NCI-H1105 treated with DMSO at 0.1 percent for 48 hours (cell line): ENCODE results near the gene CAPNS1.
"Not testable (repeated sequence)": the region's sequence is repeated elsewhere in the genome, so short reads cannot be mapped to it uniquely, and the experiment has no call there.

ENCODE experiments used
- DNase-seq: peaks from one replicate; lab custom pipeline; 2025; lab: John Stamatoyannopoulos, UW

The CAPNS1 gene

DNA sequence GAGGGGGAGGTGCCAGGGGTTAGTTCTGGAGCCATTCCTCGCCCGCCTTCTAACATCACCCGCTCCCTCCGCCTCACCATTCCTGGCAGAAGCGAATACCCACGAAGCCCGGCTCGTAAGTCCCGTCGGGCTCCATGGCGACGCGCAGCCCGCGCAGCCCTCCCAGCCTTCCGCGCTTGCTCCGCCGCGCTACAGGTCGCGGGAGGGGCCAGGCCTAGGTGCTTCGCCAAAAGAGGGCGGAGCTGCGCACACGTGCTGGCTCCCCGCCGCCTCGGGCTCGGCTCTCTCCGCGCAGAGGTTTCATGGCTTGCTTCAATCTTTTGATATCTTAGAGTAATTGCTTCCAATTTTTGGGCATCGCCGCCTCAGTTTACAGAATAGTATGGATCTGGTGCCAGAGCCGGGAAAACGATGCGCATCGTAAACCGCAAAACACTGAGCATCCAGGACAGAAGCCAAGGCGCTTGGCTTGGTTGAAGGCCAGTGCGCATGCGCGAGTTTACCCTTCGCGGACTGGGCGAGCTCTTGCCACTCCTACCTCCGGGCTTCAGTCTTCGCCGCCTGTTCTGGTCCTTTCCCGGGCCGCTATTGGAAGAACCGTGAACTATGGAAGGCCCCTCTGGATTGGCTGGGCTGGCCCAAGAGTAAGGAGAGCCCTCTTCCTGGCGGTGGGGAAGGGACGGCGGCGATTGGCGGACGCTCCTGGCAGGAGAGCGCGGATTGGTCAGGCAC, 25.0 kb upstream of the CAPNS1 start, which contains the start of gene POLR2I:
Gene POLR2I, minus strand, starts transcription at position 155 of the 732 bp plus-strand sequence. Its CDS starts 19 bp downstream, at position 136.
- DNase-seq: peak; percentile 99

GRCh38 chr19:36115453-36116343, 24.2 kb upstream of the CAPNS1 start, which contains the start of gene TBCB:
Gene TBCB (plus strand): TSS chr19:36115468. CDS start chr19:36115561, 93 bp downstream.
- no peak for DNase-seq

DNA sequence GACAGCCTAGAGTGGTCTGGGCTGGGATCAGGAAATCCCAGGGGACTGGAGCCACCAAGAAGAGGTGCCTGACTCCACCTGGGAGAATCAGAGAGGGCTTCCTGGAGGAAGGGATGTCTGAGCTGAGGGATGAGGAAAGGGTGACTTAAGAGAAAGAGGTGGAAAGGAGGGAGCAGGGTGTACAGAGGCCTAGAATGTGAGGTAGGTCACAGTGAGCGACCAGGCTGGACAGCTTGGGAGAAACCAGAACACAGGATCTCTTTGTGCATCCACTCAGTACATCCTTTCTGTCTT, 23.6 kb upstream of the CAPNS1 start:
- DNase-seq: no peak

DNA sequence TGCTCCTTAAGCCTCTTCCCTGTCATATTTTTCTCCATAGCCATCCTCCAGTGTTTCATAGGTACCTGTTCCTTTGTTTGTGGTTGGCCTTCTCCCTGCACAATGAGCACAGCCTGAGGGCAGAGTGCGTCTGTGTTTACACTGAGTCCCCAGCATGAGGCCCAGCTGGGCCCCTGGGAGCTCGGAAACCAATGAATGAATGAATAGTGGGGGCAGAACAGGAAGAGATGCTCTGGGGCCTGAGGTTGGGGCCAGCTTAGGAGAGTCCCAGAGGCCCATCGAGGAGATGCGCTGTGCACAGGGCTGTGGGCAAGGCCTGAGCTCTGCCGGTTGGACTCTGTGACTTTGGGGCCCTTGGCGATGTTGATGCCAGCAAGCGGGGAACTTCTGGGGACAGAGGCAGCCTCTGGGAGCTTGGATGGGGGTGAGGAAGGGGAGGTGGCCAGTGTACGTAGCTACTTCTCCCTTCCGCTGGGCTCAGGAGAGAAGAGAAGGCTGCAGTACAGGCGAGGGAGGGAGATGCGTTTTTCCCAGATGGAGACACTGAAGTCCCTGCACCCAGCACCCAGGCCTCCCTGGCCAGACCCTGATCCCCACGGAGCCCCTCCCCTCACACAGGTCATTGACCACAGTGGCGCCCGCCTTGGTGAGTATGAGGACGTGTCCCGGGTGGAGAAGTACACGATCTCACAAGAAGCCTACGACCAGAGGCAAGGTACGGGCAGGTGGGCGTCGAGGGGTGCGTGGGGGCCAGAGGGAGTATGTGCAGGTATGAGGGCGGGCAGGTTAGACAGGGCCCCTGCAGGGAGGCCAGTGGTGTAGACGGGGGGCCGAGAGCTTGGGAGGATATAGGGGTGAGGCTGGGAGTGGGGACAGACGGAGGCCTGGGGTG, 19.5 kb upstream of the CAPNS1 start:
- DNase-seq: no peak

GRCh38 chr19:36120984-36121358, 18.9 kb upstream of the CAPNS1 start:
- DNase-seq: no peak

GRCh38 chr19:36121486-36122124, 18.3 kb upstream of the CAPNS1 start:
- no peak for DNase-seq

- DNase-seq: no peak
Observed at GRCh38 chr19:36125557-36125956, 14.3 kb upstream of the CAPNS1 start.

- no peak for DNase-seq
Observed at GRCh38 chr19:36128392-36128736, 11.5 kb upstream of the CAPNS1 start.

GRCh38 chr19:36131221-36131620, 8.6 kb upstream of the CAPNS1 start:
- not testable (repeated sequence) for DNase-seq

GRCh38 chr19:36134867-36135266, 5.0 kb upstream of the CAPNS1 start:
- DNase-seq: not testable (repeated sequence)

GRCh38 chr19:36136964-36137686, 2.7 kb upstream of the CAPNS1 start:
- DNase-seq: peak; percentile 5

DNA sequence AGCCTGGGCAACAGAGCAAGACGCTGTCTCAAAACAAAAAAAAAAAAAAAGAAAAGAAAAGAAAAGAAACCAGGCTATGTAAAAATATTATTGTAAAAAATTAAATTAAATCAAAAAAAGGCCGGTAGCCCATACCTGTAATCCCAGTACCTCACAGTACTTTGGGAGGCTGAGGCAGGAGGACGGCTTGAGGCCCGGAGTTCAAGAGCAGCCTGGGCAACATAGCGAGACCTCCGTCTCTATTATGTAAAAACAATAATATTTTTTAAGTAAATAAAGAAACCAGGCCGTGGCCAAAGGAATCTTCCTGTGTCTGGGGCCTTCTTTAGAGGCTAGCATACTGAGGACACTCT, 770 bp upstream of the CAPNS1 start:
- DNase-seq: no peak

DNA sequence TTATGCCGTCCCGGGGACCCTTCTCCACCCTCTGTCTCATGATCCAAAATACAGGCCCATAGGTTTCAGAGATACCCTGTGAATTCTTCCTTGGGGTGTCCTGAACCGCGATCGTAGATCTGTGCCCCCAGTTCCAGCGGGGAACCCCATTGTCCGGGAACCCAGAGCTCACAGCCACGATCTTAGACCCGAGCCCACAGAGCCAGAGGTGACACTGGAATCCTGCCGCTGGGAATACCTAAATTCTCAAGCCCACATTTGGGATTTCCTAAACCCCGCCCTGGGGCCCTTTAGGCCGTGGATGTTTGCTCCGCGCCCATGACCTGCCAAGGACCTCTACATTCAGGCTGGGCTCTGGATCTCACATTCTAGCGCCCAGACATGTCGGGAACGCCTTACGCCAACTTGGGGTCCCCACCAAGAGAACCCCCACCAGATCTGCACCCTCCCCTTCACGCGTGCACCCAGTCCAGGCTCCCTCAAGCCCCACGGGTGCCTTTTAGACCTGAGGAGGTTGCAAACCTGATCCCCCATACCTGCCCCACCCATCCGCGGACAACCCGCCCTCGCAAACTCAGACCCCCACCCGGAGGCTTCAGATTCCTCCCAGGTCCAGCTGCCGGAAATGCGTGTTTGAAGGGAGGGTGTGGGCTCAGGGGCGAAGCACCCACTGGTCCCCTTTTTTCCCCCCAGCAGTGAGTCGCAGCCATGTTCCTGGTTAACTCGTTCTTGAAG, 605 bp downstream of the CAPNS1 start:
- peak; percentile 79 for DNase-seq

DNA sequence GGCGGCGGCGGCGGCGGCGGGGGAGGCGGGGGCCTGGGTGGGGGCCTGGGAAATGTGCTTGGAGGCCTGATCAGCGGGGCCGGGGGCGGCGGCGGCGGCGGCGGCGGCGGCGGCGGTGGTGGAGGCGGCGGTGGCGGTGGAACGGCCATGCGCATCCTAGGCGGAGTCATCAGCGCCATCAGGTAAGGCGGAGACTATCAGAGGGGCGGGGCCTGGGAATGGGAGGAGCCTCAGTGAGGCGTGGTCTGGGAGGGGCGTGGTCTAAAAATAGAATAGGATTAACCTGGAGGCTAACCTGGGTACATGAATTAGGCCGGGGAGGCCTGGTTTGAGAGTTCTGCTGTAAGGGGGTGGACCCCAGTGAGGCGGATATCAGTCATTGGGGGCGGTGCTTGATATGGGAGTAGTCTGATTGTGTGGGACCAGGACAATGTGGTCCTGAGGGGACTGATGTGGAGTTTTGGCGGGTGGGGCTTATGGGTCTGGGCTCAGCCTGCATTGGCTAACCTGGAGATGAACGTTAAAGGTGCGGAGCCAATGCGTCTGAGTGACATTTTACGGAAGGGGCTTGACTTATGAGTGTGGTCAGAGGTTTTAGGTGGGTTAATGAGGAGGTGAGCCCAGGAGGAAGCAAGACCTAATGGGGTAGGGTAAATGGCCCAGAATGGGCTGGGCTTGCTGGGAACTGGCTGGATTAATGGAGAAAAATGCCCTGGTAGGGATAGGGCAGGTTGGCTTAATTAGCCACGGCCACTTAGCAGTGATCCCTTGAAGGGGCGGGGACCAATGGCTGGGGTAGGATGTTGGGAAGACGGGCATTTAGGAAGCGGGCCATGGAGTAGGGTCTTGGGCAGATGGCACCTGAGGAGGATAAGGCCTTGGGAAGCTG, 1.4 kb downstream of the CAPNS1 start:
- DNase-seq: peak; percentile 72

- no peak for DNase-seq
Observed at GRCh38 chr19:36142046-36142445, 2.2 kb downstream of the CAPNS1 start.

DNA sequence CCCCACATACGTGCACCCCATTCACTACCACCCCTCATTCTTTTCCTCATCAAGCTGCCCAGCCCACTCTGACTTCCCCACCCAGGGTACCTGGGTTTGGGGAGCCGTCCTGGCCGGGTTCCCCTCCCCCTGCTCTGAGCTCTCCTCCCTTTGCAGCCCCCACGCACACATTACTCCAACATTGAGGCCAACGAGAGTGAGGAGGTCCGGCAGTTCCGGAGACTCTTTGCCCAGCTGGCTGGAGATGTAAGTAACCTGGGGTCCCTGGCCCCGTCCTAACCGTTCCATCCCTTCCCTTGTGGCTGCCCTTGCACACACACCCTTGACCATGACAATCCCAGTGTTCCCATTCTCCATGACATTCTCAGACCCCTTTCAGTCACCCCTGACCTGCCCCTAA, 2.6 kb downstream of the CAPNS1 start:
- no peak for DNase-seq

DNA sequence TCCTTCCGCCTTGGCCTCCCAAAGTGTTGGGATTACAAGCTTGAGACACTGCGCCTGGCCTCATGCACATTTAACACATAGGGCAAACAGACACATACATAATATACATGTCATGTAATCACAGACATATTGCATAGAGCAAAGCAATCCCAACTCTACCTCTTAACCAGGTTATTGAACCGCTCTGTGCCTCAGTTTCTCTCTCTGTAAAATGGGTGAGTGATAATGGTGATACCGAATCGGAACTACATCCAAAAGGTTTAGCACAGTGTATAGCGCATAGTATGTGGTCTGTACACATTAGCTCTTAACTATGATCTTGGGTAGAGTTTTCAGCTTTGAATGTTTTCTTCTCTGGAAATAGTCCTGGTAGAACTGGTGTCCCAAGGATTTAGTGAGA, 4.8 kb downstream of the CAPNS1 start:
- DNase-seq: no peak

DNA sequence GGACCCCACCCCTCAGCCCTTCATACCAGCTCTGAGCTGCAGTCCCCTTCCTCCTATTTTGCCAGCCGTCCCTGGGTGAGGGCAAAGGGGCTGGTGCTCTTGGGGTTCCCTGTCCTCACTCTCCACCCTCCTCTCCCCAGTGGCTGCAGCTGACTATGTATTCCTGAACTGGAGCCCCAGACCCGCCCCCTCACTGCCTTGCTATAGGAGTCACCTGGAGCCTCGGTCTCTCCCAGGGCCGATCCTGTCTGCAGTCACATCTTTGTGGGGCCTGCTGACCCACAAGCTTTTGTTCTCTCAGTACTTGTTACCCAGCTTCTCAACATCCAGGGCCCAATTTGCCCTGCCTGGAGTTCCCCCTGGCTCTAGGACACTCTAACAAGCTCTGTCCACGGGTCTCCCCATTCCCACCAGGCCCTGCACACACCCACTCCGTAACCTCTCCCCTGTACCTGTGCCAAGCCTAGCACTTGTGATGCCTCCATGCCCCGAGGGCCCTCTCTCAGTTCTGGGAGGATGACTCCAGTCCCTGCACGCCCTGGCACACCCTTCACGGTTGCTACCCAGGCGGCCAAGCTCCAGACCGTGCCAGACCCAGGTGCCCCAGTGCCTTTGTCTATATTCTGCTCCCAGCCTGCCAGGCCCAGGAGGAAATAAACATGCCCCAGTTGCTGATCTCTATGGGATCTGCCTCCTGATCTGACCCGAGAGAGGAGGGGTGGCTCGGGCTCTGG, 10.0 kb downstream of the CAPNS1 start:
- no peak for DNase-seq

DNA sequence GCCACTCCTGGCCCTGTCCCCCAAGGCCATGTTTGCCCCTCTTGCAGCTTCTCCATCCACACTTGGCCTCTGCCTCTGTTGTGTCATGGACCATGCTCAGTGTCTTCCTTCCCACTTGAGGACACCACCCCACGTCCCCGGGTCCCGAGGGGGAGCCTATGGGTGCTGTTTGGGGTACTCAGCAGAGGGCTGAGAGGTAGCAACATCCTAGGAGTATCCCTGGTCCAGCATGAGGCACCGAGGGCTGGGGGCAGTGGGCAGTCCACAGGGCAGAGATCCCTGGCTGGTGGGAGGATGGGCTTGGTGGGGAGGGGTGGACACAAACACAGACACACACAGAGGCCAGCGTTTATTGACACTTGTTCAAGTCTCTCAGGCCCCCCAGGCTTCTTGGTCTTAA, 10.7 kb downstream of the CAPNS1 start:
- DNase-seq: no peak
